ENCODE results near the gene RIC3.

- TF ChIP-seq CTCF (IDR thresholded peaks at IDR 0.05) (no peak), POLR2A (IDR thresholded peaks at IDR 0.05) (no peak)
These were observed 36.7 kb upstream of the RIC3 start for GRCh38 chr11:8205566-8205965.
